IMR-90 (cell line): ENCODE data around the gene RPL37. TPM values are rescaled to one million over a fixed set of nuclear protein-coding genes. Genes with fewer than 3 reads are reported as not detected.
"Not testable (repeated sequence)": the region's sequence is repeated elsewhere in the genome, so short reads cannot be mapped to it uniquely, and the experiment has no call there.

Experiments used
- ATAC-seq: fragments of 200-7000 bp; cut with Tn5 transposase; 2 replicates; pipeline ENCODE4 v1.9.1; 2020; ENCODE audit warnings: low read depth, mild to moderate bottlenecking, moderate library complexity
- BruUV-seq: library from RNA; stranded (reverse); fragments of 400-500 nt; replicated peaks from 2 replicates; lab custom pipeline; 2021; lab: Mats Ljungman, UMichigan
- CTCF ChIA-PET: fragments of 300-600 bp; formaldehyde crosslinking; extraction: SDS; loops from one replicate; lab custom pipeline; 2021; ENCODE audit warnings: antibody characterized with exemption; lab: Yijun Ruan, JAX
- POLR2A ChIA-PET: fragments of 300-600 bp; sonication (Branson Sonifier 250); formaldehyde crosslinking; loops from one replicate; lab custom pipeline; 2022; ENCODE audit warnings: antibody characterized with exemption; ENCODE audit not compliant: unreplicated experiment; lab: Charles Lee
- DNase-seq: peaks from one replicate; pipeline ENCODE4 v3.0.0; 2013
- H2AFZ ChIP-seq: replicated peaks from 2 replicates; pipeline ENCODE3; 2013; ENCODE audit warnings: low read length, mild to moderate bottlenecking; ENCODE audit not compliant: poor library complexity
- H2AK5ac ChIP-seq: 2 replicates; pipeline ENCODE4 v1.6.1; 2013; ENCODE audit warnings: low read depth, low read length, inconsistent platforms
- H2AK9ac ChIP-seq: replicated peaks from 2 replicates; pipeline ENCODE3; 2013; ENCODE audit warnings: mild to moderate bottlenecking, low read depth, low read length, moderate library complexity; ENCODE audit not compliant: poor library complexity
- H2BK120ac ChIP-seq: 2 replicates; pipeline ENCODE4 v1.6.1; 2013; ENCODE audit warnings: low read depth, low read length, inconsistent platforms
- H2BK15ac ChIP-seq: 3 replicates; pipeline ENCODE4 v1.6.1; 2013; ENCODE audit warnings: low read depth, low read length, inconsistent platforms
- H2BK20ac ChIP-seq: 2 replicates; pipeline ENCODE4 v1.6.1; 2013; ENCODE audit warnings: low read depth, mild to moderate bottlenecking, inconsistent platforms, low read length, moderate library complexity
- H2BK5ac ChIP-seq: 2 replicates; pipeline ENCODE4 v1.6.1; 2013; ENCODE audit warnings: mild to moderate bottlenecking, low read depth, low read length, inconsistent platforms; ENCODE audit not compliant: poor library complexity, severe bottlenecking
- H3K14ac ChIP-seq: replicated peaks from 2 replicates; pipeline ENCODE4 v1.6.1; 2013; ENCODE audit warnings: low read depth, low read length, inconsistent platforms
- H3K18ac ChIP-seq: 2 replicates; pipeline ENCODE4 v1.6.1; 2013; ENCODE audit warnings: low read depth, low read length, control low read depth
- H3K23ac ChIP-seq: 2 replicates; pipeline ENCODE4 v1.6.1; 2013; ENCODE audit warnings: low read depth, low read length, inconsistent platforms
- H3K27ac ChIP-seq: 2 replicates; pipeline ENCODE4 v1.5.1; 2013; ENCODE audit warnings: mild to moderate bottlenecking, control low read depth, low read length; ENCODE audit not compliant: insufficient read depth
- H3K27me3 ChIP-seq: 2 replicates; pipeline ENCODE4 v1.6.1; 2013; ENCODE audit warnings: low read length; ENCODE audit not compliant: control insufficient read depth, insufficient read depth
- H3K36me3 ChIP-seq: 2 replicates; pipeline ENCODE4 v1.6.1; 2013; ENCODE audit warnings: low read length, mixed read lengths; ENCODE audit not compliant: control insufficient read depth, insufficient read depth
- H3K4ac ChIP-seq: 2 replicates; pipeline ENCODE4 v1.6.1; 2013; ENCODE audit warnings: low read depth, low read length, inconsistent platforms
- H3K4me1 ChIP-seq: 2 replicates; pipeline ENCODE4 v1.6.1; 2013; ENCODE audit warnings: low read length, mixed read lengths; ENCODE audit not compliant: control insufficient read depth, insufficient read depth
- H3K4me2 ChIP-seq: 2 replicates; pipeline ENCODE4 v1.6.1; 2013; ENCODE audit warnings: low read depth, mild to moderate bottlenecking, control low read depth, low read length, moderate library complexity
- H3K4me3 ChIP-seq: 2 replicates; pipeline ENCODE4 v1.5.1; 2013; ENCODE audit warnings: low read depth, mild to moderate bottlenecking, control low read depth, low read length, moderate library complexity; ENCODE audit not compliant: insufficient read depth
- H3K56ac ChIP-seq: 2 replicates; pipeline ENCODE4 v1.6.1; 2013; ENCODE audit warnings: low read length, inconsistent platforms; ENCODE audit not compliant: insufficient read depth; ENCODE audit errors: extremely low read depth
- H3K79me1 ChIP-seq, 2 experiments: 2 replicates each; pipeline ENCODE4 v1.6.1; 2013; ENCODE audit warnings: low read length in 2 of 2, inconsistent platforms in 1 of 2, low read depth in 1 of 2
- H3K9ac ChIP-seq: 2 replicates; pipeline ENCODE4 v1.6.1; 2013; ENCODE audit warnings: low read depth, low read length, control low read depth
- H3K9me1 ChIP-seq: 2 replicates; pipeline ENCODE4 v1.6.1; 2013; ENCODE audit warnings: low read length, inconsistent platforms; ENCODE audit not compliant: insufficient read depth
- H3K9me3 ChIP-seq: 2 replicates; pipeline ENCODE4 v1.6.1; 2013; ENCODE audit warnings: low read length; ENCODE audit not compliant: control insufficient read depth, insufficient read depth
- H4K20me1 ChIP-seq: 2 replicates; pipeline ENCODE4 v1.6.1; 2013; ENCODE audit warnings: low read length, inconsistent platforms; ENCODE audit not compliant: insufficient read depth
- H4K5ac ChIP-seq: 2 replicates; pipeline ENCODE4 v1.6.1; 2013; ENCODE audit warnings: mild to moderate bottlenecking, low read depth, low read length, control low read depth
- H4K8ac ChIP-seq, 2 experiments: 2 replicates each; pipeline ENCODE4 v1.6.1; 2013; ENCODE audit warnings: low read depth in 2 of 2, low read length in 2 of 2, control low read depth in 1 of 2, inconsistent platforms in 1 of 2
- H4K91ac ChIP-seq: 2 replicates; pipeline ENCODE4 v1.6.1; 2013; ENCODE audit warnings: low read depth, low read length, inconsistent platforms; ENCODE audit not compliant: insufficient read depth
- BHLHE40 ChIP-seq: fragments of 150-350 bp; IDR thresholded peaks from 2 replicates; pipeline ENCODE4 v1.6.1; 2016; ENCODE audit warnings: mild to moderate bottlenecking, low read depth, low read length
- CTCF ChIP-seq: conservative IDR thresholded peaks from 2 replicates; pipeline ENCODE4 v1.5.1; 2012; ENCODE audit warnings: mild to moderate bottlenecking, low read depth, low read length, improper control_type of control experiment
- MXI1 ChIP-seq: IDR thresholded peaks from 2 replicates; pipeline ENCODE4 v1.6.1; 2012; ENCODE audit warnings: low read depth, mild to moderate bottlenecking, low read length, moderate library complexity, borderline replicate concordance
- RAD21 ChIP-seq: IDR thresholded peaks from 2 replicates; pipeline ENCODE4 v1.6.1; 2012; ENCODE audit warnings: low read length, improper control_type of control experiment
- WGBS, 2 experiments: methylation state at CpG; one replicate each; pipeline versions ENCODE4 v1.1.5 to v1.1.7; 2013; ENCODE audit warnings: missing lambda C conversion rate in 2 of 2; ENCODE audit not compliant: insufficient read length in 1 of 2; ENCODE audit errors: extremely low coverage in 2 of 2; 5-methylcytosine and 5-hydroxymethylcytosine counted together
- dilution Hi-C: fragments of 300-500 bp; cut with HindIII; formaldehyde crosslinking; loops from one replicate; pipeline ENCODE4 v1.14.3; 2018; ENCODE audit warnings: low sequenced_read_pairs; ENCODE audit not compliant: unreplicated experiment
- in situ Hi-C: fragments of 300-500 bp; cut with MboI; formaldehyde crosslinking; loops from 3 replicates; pipeline ENCODE4 v1.14.3; 2019; ENCODE audit warnings: low sequenced_read_pairs, inconsistent platforms, mixed read lengths
- intact Hi-C: fragments of 100-400 bp; cut with micrococcal nuclease; formaldehyde crosslinking; loops from 2 replicates; pipeline ENCODE4 v1.10.0; 2022
- polyA plus RNA-seq, 3 experiments: library from polyadenylated mRNA; depleted of rRNA; stranded (reverse); fragments of >200 nt; gene quantifications; 2 replicates each; pipeline ENCODE4 v1.2.3, GENCODE V29; 2012; ENCODE audit warnings: low replicate concordance in 1 of 3
- total RNA-seq: library from RNA; depleted of rRNA; stranded (reverse); fragments of >200 nt; gene quantifications from 2 replicates; pipeline ENCODE4 v1.2.3, GENCODE V29; 2012

RPL37 gene
- total and polyA plus RNA-seq, 2 of the 4 experiments (the other 2 are of a cell fraction), result 35.3 to 294 TPM

DNA sequence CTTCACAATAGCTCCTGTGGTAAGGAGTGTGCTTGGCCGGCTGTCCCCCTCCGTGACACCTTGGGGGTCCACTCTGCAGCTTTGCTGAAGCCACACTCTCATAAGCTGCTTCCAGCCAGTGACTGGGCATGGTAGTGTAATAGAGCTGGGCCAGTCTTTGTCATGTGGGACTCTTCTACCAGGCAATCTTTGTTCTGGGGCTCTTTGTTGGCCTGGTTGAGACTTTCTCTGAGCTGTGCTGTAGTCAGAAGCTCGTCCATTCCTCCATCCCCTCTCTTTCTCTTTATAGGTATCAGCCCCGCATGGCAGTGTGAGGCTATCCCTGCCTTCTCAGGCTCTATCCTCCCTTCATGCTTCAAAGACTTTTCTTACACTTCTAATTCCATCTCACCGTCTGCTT is 31.8 kb upstream of the RPL37 start:
- H2AK9ac ChIP-seq, result no peak overlapping the region
- no TSS peak for BruUV-seq
- H3K36me3 ChIP-seq, result no peaks in the 10 kb centered on the region
- no peak overlapping the region for H3K4me2 ChIP-seq
- H2BK20ac ChIP-seq, result no peak overlapping the region
- no peak overlapping the region for H2BK15ac ChIP-seq
- ChIA-PET CTCF (no interaction called here), POLR2A (no interaction called here)
- TF ChIP-seq RAD21 (no peak), MXI1 (no peak), BHLHE40 (no peak), CTCF (no peak)
- dilution Hi-C loops, result no loop called here
- no peak for DNase-seq
- no peaks in the 10 kb centered on the region for H3K27me3 ChIP-seq
- H2AK5ac ChIP-seq, result no peak overlapping the region
- no peak overlapping the region for H3K9ac ChIP-seq
- no peaks in the 10 kb centered on the region for H3K9me3 ChIP-seq
- no peak overlapping the region for H3K4ac ChIP-seq
- no peak overlapping the region for H4K8ac ChIP-seq
- no peak overlapping the region for H3K14ac ChIP-seq
- H3K79me1 ChIP-seq, result no peaks in the 10 kb centered on the region
- WGBS, 2 experiments, result no CpG with 5 or more reads among the region's 5 CpGs
- H3K18ac ChIP-seq, result no peak overlapping the region
- H4K20me1 ChIP-seq, result no peaks in the 10 kb centered on the region
- no peak overlapping the region for H4K5ac ChIP-seq
- no peak overlapping the region for H3K4me3 ChIP-seq
- no peak overlapping the region for H2BK120ac ChIP-seq
- in situ Hi-C loops, result no loop called here
- no peak overlapping the region for H2BK5ac ChIP-seq
- ATAC-seq, result no peak
- no peak overlapping the region for H3K27ac ChIP-seq
- intact Hi-C loops, result no loop called here
- H3K9me1 ChIP-seq, result no peaks in the 10 kb centered on the region
- no peak overlapping the region for H4K91ac ChIP-seq
- H3K23ac ChIP-seq, result no peak overlapping the region
- no peaks in the 10 kb centered on the region for H3K4me1 ChIP-seq
- no peak overlapping the region for H3K56ac ChIP-seq
- no peak overlapping the region for H2AFZ ChIP-seq

GRCh38 chr5:40865004-40865403 is 30.0 kb upstream of the RPL37 start:
- 0% methylated on average over 1 of the region's 5 CpGs; no CpG with 5 or more reads in 1 of the 2 experiments for WGBS, 2 experiments
- H2AFZ ChIP-seq, H4K8ac ChIP-seq, DNase-seq, H4K20me1 ChIP-seq, H2AK5ac ChIP-seq, H2BK5ac ChIP-seq, BruUV-seq, in situ Hi-C loops, H4K5ac ChIP-seq, intact Hi-C loops, H3K14ac ChIP-seq, H2BK120ac ChIP-seq, H3K9me1 ChIP-seq, H4K91ac ChIP-seq, CTCF ChIA-PET, ATAC-seq, H3K4me2 ChIP-seq, H3K23ac ChIP-seq, H3K9ac ChIP-seq, H3K36me3 ChIP-seq, dilution Hi-C loops, POLR2A ChIA-PET, H2BK15ac ChIP-seq, H2BK20ac ChIP-seq, H3K9me3 ChIP-seq, H3K4me1 ChIP-seq, H2AK9ac ChIP-seq, H3K27me3 ChIP-seq, H3K18ac ChIP-seq, H3K79me1 ChIP-seq, H3K27ac ChIP-seq, H3K4me3 ChIP-seq, H3K4ac ChIP-seq, H3K56ac ChIP-seq: not testable (repeated sequence)
